HFF-Myc (cell line): ENCODE results near the gene RAET1G.
A peak's percentile ranks its signal among the peaks of the same experiment; 100 is the strongest.
"Not testable (repeated sequence)": the region's sequence is repeated elsewhere in the genome, so short reads cannot be mapped to it uniquely, and the experiment has no call there.

Experiments
- DNase-seq: peaks from one replicate; pipeline ENCODE4 v3.0.0-alpha.2; 2011; ENCODE audit warnings: low read depth; ENCODE audit errors: extremely low read depth
- H3K4me3 ChIP-seq: replicated peaks from 2 replicates; pipeline ENCODE4 v1.5.1; 2011; ENCODE audit warnings: low read depth, mild to moderate bottlenecking, control low read depth, low read length
- CTCF ChIP-seq: IDR thresholded peaks from 2 replicates; pipeline ENCODE4 v1.5.1; 2012; ENCODE audit warnings: mild to moderate bottlenecking, low read depth, low read length, control low read depth; ENCODE audit errors: missing control alignments

Gene RAET1G

GRCh38 chr6:149963462-149964307, 40.8 kb upstream of the RAET1G start, which contains the start of gene ULBP1:
ULBP1 (plus strand) TSS chr6:149963943; CDS start chr6:149964050, 107 bp downstream.
- no peak for TF ChIP-seq CTCF
- DNase-seq: peak; percentile 69
- peak within 1 kb of the TSS; percentile 51 for H3K4me3 ChIP-seq

- peak; percentile 17 for DNase-seq
- H3K4me3 ChIP-seq: peak overlapping the region; percentile 51
- TF ChIP-seq CTCF: no peak
Observed at GRCh38 chr6:149963212-149963461, 40.2 kb upstream of the RAET1G start.

- no peak for DNase-seq
- peak overlapping the region; percentile 51 for H3K4me3 ChIP-seq
- TF ChIP-seq CTCF: no peak
Observed at GRCh38 chr6:149962461-149963211, 39.7 kb upstream of the RAET1G start.

- TF ChIP-seq CTCF: no peak
- H3K4me3 ChIP-seq: no peak overlapping the region
- no peak for DNase-seq
Observed at GRCh38 chr6:149961728-149962425, 39.0 kb upstream of the RAET1G start.

GRCh38 chr6:149960488-149960887, 37.6 kb upstream of the RAET1G start:
- H3K4me3 ChIP-seq: no peak overlapping the region
- no peak for DNase-seq
- no peak for TF ChIP-seq CTCF

- H3K4me3 ChIP-seq, DNase-seq: not testable (repeated sequence)
Observed at GRCh38 chr6:149959806-149960205, 36.9 kb upstream of the RAET1G start.

- not testable (repeated sequence) for DNase-seq, H3K4me3 ChIP-seq
Observed at GRCh38 chr6:149958124-149958523, 35.2 kb upstream of the RAET1G start.

- not testable (repeated sequence) for DNase-seq, H3K4me3 ChIP-seq
Observed at GRCh38 chr6:149955654-149956317, 32.9 kb upstream of the RAET1G start.

GRCh38 chr6:149954984-149955653, 32.2 kb upstream of the RAET1G start:
- H3K4me3 ChIP-seq, DNase-seq: not testable (repeated sequence)

- not testable (repeated sequence) for H3K4me3 ChIP-seq, DNase-seq
Observed at GRCh38 chr6:149954328-149954983, 31.5 kb upstream of the RAET1G start.
